ENCODE measurements around the gene GARIN5A.
"Not testable (repeated sequence)": the region's sequence is repeated elsewhere in the genome, so short reads cannot be mapped to it uniquely, and the experiment has no call there.

Gene GARIN5A

DNA sequence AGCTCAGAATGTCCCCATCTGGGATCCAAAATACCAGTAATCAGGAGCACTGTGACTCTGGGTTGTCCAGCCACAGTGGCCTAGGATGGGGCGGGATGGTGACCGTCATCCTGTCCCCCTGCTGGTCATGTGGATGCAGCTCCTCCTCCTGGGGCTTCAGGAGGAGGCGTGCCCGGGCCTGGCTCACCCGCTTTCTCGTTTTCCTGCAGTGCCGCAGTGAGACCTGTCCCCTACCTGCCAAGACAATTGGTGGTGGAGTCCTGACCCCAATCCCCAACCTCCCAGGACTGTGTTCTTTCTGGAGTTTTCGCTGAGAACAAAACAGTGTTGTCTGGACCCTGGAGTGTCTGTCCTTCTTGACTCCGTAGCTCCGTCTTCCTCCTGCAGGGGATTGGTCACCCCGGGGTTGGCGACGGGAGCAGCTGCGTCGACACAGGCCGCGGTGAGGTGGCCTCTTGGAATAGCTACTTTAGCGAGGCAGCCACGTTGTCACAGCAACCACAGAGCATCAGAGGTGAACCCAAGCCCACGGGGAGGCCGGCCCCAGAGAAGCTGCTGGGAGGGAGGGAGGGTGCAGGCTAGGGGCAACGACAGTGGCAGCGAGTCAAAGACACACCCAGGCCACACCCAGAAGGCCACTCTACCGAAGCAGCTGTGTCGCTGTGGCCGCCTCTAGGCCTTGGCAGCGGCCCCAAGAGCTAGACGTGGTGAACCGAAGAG, 10.5 kb downstream of the GARIN5A start:
- DNase-seq: no peak

- DNase-seq: no peak
These were observed 11.6 kb downstream of the GARIN5A start for GRCh38 chr19:50465000-50465399.

DNA sequence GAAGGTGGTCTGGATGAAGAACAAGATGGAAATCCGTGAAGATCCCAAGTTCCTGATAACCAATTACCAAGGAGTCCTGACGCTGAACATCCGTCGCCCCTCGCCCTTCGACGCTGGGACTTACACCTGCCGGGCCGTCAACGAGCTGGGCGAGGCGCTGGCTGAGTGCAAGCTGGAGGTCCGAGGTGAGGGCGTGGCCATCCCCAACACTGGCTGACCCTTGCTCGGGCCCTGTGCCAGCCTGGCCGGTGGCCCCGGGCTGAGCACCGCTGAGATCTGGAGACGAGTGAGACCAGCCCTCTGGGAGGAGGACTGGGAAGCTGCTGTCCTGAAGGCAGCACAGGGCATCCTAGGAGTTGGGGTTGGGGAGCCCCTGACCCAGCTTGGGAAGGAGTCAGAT, 12.3 kb downstream of the GARIN5A start:
- no peak for DNase-seq

DNA sequence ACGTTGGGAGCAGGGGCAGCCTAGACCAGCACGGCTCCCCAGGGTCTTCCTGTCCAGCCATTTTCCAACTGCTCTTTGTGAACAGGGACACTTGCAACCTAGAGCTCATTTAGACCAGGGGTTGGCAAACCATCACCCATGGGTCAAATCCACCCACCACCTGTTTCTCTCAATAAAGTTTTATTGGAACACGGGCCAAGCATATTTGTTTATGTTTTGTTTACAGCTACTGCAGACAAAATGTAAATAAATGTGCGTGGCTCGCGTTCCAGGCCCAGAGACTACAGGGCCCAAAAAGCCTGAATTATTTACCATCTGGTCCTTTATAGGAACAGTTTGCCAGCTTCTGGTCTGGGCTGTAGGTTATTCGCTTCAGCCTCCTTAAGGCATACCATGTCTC, 13.7 kb downstream of the GARIN5A start:
- DNase-seq: no peak

DNA sequence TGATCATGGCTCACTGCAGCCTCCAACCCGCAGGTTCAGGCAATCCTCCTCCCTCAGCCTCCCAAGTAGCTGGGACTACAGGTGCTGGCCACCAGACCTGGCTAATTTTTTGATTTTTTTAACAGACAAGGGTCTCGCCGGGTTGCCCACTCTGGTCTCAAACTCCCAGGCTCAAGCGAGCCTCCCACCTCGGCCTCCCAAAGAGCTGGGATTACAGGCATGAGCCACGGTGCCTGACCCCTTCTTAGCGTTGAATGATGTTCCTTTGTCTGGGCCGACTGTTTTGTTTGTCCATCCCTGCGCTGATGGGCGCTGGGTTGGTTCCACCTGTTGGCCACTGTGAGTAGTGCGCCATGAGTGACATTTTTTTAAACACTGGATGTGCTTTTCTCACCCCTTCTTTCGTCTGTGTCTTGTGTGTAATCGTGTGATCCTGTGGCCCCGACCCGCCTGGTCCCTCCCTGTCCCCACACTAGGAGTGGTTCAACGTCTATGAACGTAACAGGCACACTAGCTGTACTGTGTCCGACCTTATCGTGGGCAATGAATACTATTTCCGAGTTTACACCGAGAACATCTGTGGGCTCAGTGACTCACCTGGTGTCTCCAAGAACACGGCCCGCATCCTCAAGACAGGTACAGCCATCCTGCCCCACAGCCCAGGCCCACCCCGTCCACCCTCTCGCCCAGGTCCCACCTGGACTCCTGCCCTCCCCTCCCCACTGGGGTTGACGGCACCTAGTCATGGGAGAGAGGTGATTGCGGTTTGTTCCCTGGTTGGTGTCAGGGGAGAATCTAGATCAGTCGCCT, 15.4 kb downstream of the GARIN5A start:
- peak; percentile 62 for DNase-seq

DNA sequence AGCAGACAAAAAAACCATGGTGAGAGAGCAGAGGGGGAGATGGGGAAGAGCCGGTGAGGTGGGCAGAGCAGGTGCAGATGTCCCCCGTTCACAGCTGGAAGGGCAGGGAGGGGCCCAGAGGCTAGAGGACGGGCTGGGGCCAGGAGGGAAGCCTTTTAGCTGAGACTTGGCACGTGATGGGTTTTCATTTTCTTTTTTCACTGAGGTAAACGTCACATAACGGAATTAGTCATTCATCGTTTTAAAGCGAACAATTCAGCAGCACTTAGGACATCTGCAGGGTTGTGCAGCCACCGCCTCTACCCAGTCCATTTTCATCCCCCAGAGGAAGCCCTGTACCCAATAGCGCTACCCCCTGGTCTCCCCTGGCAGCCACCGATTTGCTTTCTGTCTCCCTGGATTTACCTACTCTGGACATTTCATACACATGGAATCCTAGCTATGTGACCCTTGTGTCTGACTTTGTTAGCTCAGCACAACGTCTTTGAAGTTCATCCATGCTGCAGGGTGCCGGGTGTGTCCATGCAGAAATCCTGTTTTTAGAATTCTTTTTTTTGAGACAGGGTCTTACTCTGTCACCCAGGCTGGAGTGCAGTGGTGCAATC, 16.4 kb downstream of the GARIN5A start:
- no peak for DNase-seq

- no peak for DNase-seq
These were observed 17.0 kb downstream of the GARIN5A start for GRCh38 chr19:50459638-50460037.

DNA sequence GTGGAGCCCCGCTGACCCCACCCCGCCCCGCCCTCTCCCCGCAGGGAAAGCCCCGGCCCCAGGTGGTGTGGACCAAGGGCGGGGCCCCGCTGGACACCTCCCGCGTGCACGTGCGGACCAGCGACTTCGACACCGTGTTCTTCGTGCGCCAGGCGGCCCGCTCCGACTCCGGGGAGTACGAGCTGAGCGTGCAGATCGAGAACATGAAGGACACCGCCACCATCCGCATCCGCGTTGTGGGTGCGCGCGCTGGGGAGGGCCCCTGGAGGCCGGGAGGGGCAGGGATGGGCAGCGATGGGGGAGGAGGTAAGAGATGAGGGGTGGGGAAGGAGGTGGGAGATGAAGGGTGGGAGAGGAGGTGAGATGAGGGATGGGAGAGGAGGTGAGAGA, 17.6 kb downstream of the GARIN5A start:
- no peak for DNase-seq

- no peak for DNase-seq
These were observed 18.1 kb downstream of the GARIN5A start for GRCh38 chr19:50458396-50459066.

- no peak for DNase-seq
These were observed 19.3 kb downstream of the GARIN5A start for GRCh38 chr19:50457300-50457699.

- no peak for DNase-seq
These were observed 20.7 kb downstream of the GARIN5A start for GRCh38 chr19:50455992-50456391.

DNA sequence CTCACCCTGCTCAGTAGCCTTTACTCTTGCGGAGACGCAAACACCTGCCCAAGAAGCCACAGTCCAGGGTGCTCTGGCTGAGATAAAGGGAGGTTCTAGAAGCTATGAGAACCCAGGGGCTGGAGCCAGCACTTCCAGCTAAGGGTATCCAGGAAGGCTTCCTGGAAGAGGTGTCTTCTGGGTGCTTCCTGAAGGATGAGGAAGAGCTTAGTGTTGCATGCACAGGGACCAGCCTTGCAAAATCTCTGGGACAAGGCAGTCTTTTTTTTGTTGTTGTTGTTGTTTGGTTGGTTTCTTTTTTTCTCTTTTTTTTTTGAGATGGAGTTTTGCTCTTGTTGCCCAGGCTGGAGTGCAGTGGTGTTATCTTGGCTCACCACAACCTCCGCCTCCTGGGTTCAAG, 23.4 kb downstream of the GARIN5A start:
- DNase-seq: no peak

DNA sequence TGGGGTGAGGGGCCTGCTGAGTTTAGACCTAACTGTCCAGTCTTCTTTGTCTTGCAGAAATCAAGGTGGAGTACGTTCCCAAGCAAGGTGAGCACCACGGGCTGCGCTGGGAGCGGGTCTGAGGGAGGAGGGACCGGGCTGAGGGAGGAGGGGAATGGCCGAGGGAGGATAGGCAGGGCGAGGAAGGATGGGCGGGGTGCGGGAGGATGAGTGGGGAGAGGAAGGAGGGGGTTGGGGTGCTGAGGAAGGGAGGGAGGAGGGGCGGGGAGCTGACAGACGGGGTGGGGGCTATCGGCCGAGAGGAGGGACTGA, 25.5 kb downstream of the GARIN5A start:
- no peak for DNase-seq

DNA sequence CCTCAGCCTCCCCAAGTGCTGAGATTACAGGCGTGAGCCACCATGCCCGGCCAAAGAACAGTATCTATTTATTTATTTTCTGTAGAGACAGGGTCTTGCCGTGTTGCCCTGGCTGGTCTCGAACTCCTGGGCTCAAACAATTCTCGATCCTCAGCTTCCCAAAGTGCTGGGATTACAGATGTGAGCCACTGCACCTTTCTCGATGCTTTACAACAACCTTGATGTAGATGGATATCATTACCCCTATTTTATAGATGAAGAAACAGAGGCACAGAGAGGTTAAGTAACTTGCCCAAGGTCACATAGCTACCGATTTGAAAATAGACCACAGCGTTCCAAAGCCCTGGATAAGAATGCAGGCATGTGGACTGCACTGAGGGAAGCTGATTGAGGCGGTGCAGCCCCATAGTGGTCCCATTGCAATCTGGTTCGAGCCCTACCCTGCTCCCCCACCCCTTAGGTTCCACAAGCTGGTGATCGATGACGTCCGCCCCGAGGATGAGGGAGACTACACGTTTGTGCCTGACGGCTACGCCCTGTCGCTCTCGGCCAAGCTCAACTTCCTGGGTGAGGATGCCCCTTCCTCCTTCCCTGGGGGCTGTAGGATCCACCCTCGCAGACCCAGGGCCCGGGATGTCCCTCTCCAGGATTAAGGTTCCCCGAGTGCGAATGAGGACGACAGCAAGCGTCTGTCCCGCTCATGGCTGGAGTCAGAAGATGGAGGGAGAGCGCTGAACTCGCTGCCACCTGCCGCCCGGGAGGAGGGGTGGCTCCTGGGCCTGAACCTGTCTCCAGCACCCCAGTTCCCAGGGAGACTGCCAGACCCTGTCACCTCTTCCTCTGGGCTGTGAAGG, 26.1 kb downstream of the GARIN5A start:
- no peak for DNase-seq

GRCh38 chr19:50449236-50449899, 27.3 kb downstream of the GARIN5A start:
- DNase-seq: no peak

GRCh38 chr19:50447750-50448149, 28.9 kb downstream of the GARIN5A start:
- DNase-seq: no peak

- DNase-seq: no peak
These were observed 29.6 kb downstream of the GARIN5A start for GRCh38 chr19:50447053-50447452.

- DNase-seq: no peak
These were observed 32.6 kb downstream of the GARIN5A start for GRCh38 chr19:50444059-50444458.

GRCh38 chr19:50439130-50439529, 37.5 kb downstream of the GARIN5A start:
- not testable (repeated sequence) for DNase-seq

GRCh38 chr19:50437862-50438449, 38.7 kb downstream of the GARIN5A start:
- no peak for DNase-seq

- no peak for DNase-seq
These were observed 41.0 kb downstream of the GARIN5A start for GRCh38 chr19:50435627-50436026.

All from right kidney (tissue), 1 donor.